HG02610 (cell line): ENCODE measurements around the gene WNT10A.

Experiments
- ATAC-seq: cut with Tn5 transposase; IDR thresholded peaks from one replicate; pipeline ENCODE4 v1.9.1; 2021; ENCODE audit warnings: mild to moderate bottlenecking, moderate library complexity; ENCODE audit not compliant: unreplicated experiment

WNT10A gene

GRCh38 chr2:218857371-218858137, 23.1 kb upstream of the WNT10A start:
- no peak for ATAC-seq

- ATAC-seq: no peak
Measured at GRCh38 chr2:218858138-218858445, 22.6 kb upstream of the WNT10A start.

GRCh38 chr2:218858671-218859555, 21.7 kb upstream of the WNT10A start:
- ATAC-seq: no peak

GRCh38 chr2:218859556-218859987, 21.1 kb upstream of the WNT10A start, which contains the start of gene WNT6:
Gene WNT6, plus strand, starts transcription at chr2:218859805. Its CDS starts 233 bp downstream, at chr2:218860038.
- ATAC-seq: no peak

GRCh38 chr2:218859988-218860831, 20.4 kb upstream of the WNT10A start:
- no peak for ATAC-seq

GRCh38 chr2:218860950-218861381, 19.7 kb upstream of the WNT10A start:
- ATAC-seq: no peak

GRCh38 chr2:218861645-218862318, 18.9 kb upstream of the WNT10A start:
- ATAC-seq: no peak

- ATAC-seq: no peak
Measured at GRCh38 chr2:218863021-218863520, 17.6 kb upstream of the WNT10A start.

GRCh38 chr2:218865396-218865795, 15.3 kb upstream of the WNT10A start:
- no peak for ATAC-seq

GRCh38 chr2:218865999-218866398, 14.7 kb upstream of the WNT10A start:
- ATAC-seq: no peak

GRCh38 chr2:218867900-218868299, 12.8 kb upstream of the WNT10A start:
- ATAC-seq: peak; percentile 58

GRCh38 chr2:218869064-218869463, 11.6 kb upstream of the WNT10A start:
- no peak for ATAC-seq

- no peak for ATAC-seq
Measured at GRCh38 chr2:218870984-218871344, 9.7 kb upstream of the WNT10A start.

- no peak for ATAC-seq
Measured at GRCh38 chr2:218871345-218872302, 9.0 kb upstream of the WNT10A start.

GRCh38 chr2:218872645-218873358, 7.8 kb upstream of the WNT10A start:
- ATAC-seq: no peak

- no peak for ATAC-seq
Measured at GRCh38 chr2:218873359-218874194, 7.1 kb upstream of the WNT10A start.

- ATAC-seq: no peak
Measured at GRCh38 chr2:218875692-218876246, 4.9 kb upstream of the WNT10A start.
